Measurements from ENCODE around the gene BMPR1A. TPM values are rescaled to one million over a fixed set of nuclear protein-coding genes. Genes with fewer than 3 reads are reported as not detected.
"Not testable (repeated sequence)": the region's sequence is repeated elsewhere in the genome, so short reads cannot be mapped to it uniquely, and the experiment has no call there.

BMPR1A gene
- total RNA-seq, 1 experiment from 2014 or later: 94.3 TPM

DNA sequence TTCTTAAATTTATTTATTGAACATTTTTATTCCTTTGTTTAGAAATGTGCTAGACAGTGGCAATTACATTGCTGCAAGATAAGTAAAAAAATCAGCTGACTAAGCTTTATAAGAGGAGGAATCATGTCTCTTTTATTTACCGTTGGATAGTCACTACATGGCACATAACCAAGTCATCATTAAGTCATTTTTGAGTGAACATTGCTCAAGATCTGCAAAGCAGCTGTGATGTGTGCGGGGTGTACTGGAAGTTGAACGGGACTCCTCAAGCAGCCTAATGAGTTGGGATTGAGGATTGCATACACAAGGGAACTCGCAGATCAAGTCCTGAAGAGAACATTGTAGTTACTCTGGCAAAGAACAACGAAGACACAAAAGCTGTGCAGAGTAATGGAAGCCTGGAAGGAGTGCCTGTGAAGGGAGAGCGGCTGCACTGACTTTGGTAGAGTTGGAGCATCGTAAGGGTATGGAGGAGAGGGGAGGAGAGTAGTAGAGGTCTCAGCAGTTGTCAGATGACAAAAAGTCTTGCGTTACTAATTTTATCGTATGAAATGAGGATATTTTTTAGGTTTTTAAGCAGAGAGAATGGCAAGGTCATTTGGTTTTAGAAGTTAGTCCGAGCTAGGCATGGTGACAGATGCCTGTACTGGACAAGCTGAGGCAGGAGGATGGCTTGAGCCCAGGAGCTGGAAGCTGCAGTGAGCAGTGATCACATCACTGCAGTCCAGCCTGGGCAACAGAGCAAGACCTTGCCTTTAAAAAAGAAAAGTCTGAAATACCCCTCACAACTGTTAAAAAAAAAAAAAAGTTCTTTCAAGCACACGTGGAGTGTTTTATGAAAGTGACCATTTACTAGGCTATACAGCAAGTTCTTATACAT is 95.1 kb downstream of the BMPR1A start:
- Histone ChIP-seq H3K27me3 (ENCODE audit: control insufficient read depth, insufficient read depth, low read length) (no peaks in the 10 kb centered on the region), H3K9me3 (ENCODE audit: control insufficient read depth, insufficient read depth, low read depth, low read length) (no peaks in the 10 kb centered on the region), H3K4me1 (ENCODE audit: control insufficient read depth, insufficient read depth, low read length) (no peaks in the 10 kb centered on the region), H3K27ac (ENCODE audit: low read length) (no peak overlapping the region), H3K36me3 (ENCODE audit: control insufficient read depth, insufficient read depth, low read length) (no peaks in the 10 kb centered on the region), H3K4me3 (ENCODE audit: low read depth in 2 of 2, low read length in 2 of 2) (no peak overlapping the region)
- in situ Hi-C loops (cut with HindIII; ENCODE audit: low pct_unique_long_range_greater_than_20kb, low sequenced_read_pairs) (no loop called here), intact Hi-C loops (cut with micrococcal nuclease; ENCODE audit: unreplicated experiment) (no loop called here)
- ChIA-PET CTCF (no interaction called here), POLR2A (no interaction called here)
- no peak for TF ChIP-seq TCF7L2 (IDR thresholded peaks at IDR 0.05; ENCODE audit: low read depth, low read length)
- no peak for TF ChIP-seq SIN3A (IDR thresholded peaks at IDR 0.05; ENCODE audit: borderline replicate concordance, insufficient read depth, low read depth, low read length)
- TF ChIP-seq, protein P1, sequence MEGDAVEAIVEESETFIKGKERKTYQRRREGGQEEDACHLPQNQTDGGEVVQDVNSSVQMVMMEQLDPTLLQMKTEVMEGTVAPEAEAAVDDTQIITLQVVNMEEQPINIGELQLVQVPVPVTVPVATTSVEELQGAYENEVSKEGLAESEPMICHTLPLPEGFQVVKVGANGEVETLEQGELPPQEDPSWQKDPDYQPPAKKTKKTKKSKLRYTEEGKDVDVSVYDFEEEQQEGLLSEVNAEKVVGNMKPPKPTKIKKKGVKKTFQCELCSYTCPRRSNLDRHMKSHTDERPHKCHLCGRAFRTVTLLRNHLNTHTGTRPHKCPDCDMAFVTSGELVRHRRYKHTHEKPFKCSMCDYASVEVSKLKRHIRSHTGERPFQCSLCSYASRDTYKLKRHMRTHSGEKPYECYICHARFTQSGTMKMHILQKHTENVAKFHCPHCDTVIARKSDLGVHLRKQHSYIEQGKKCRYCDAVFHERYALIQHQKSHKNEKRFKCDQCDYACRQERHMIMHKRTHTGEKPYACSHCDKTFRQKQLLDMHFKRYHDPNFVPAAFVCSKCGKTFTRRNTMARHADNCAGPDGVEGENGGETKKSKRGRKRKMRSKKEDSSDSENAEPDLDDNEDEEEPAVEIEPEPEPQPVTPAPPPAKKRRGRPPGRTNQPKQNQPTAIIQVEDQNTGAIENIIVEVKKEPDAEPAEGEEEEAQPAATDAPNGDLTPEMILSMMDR (IDR thresholded peaks at IDR 0.05): no peak
- TF ChIP-seq POLR2AphosphoS5 (IDR thresholded peaks at IDR 0.05; ENCODE audit: low read depth, low read length): no peak
- TF ChIP-seq, protein P2, sequence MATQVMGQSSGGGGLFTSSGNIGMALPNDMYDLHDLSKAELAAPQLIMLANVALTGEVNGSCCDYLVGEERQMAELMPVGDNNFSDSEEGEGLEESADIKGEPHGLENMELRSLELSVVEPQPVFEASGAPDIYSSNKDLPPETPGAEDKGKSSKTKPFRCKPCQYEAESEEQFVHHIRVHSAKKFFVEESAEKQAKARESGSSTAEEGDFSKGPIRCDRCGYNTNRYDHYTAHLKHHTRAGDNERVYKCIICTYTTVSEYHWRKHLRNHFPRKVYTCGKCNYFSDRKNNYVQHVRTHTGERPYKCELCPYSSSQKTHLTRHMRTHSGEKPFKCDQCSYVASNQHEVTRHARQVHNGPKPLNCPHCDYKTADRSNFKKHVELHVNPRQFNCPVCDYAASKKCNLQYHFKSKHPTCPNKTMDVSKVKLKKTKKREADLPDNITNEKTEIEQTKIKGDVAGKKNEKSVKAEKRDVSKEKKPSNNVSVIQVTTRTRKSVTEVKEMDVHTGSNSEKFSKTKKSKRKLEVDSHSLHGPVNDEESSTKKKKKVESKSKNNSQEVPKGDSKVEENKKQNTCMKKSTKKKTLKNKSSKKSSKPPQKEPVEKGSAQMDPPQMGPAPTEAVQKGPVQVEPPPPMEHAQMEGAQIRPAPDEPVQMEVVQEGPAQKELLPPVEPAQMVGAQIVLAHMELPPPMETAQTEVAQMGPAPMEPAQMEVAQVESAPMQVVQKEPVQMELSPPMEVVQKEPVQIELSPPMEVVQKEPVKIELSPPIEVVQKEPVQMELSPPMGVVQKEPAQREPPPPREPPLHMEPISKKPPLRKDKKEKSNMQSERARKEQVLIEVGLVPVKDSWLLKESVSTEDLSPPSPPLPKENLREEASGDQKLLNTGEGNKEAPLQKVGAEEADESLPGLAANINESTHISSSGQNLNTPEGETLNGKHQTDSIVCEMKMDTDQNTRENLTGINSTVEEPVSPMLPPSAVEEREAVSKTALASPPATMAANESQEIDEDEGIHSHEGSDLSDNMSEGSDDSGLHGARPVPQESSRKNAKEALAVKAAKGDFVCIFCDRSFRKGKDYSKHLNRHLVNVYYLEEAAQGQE (IDR thresholded peaks at IDR 0.05; ENCODE audit: insufficient read depth in 1 of 2, low read depth in 2 of 2, low read length in 1 of 2): no peak
- DNase-seq (ENCODE audit: low read depth, low spot score): no peak
- ATAC-seq: no peak
- BruUV-seq (replicated peaks): no TSS peak

DNA sequence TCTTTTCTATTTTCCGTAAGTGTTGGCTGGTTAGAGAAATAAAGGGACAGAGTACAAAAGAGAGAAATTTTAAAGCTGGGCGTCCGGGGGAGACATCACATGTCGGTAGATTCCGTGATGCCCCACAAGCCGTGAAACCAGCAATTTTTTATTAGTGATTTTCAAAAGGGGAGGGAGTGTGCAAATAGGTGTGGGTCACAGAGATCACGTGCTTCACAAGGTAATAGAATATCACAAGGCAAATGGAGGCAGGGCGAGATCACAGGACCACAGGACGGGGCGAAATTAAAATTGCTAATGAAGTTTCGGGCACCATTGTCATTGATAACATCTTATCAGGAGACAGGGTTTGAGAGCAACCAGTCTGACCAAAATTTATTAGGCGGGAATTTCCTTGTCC is 97.2 kb downstream of the BMPR1A start:
- intact Hi-C loops (cut with micrococcal nuclease; ENCODE audit: unreplicated experiment); H3K27ac ChIP-seq (ENCODE audit: low read length); CTCF ChIA-PET; ATAC-seq; BruUV-seq (replicated peaks); H3K36me3 ChIP-seq (ENCODE audit: control insufficient read depth, insufficient read depth, low read length); H3K4me3 ChIP-seq (ENCODE audit: low read depth in 2 of 2, low read length in 2 of 2); in situ Hi-C loops (cut with HindIII; ENCODE audit: low pct_unique_long_range_greater_than_20kb, low sequenced_read_pairs); H3K27me3 ChIP-seq (ENCODE audit: control insufficient read depth, insufficient read depth, low read length); H3K9me3 ChIP-seq (ENCODE audit: control insufficient read depth, insufficient read depth, low read depth, low read length); H3K4me1 ChIP-seq (ENCODE audit: control insufficient read depth, insufficient read depth, low read length); POLR2A ChIA-PET; DNase-seq (ENCODE audit: low read depth, low spot score): not testable (repeated sequence)

DNA sequence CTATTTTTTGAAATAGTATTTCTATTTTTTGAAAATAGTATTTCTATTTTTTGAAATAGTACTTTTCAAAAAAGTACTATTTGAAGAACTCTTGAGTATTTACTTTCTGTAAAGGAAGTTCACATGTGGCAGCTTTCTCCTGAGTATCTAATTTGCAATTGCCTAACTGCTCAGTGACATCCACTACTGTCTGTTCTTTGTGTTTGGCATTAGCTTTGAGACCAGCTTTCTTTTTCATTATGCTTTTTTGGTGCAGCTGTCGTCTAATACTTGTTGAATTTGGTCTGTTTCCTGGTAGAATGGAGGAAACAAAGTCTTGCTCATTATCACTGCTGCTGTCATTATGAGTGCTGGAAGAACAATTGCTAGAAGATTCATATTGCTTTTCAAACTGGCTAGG is 99.1 kb downstream of the BMPR1A start:
- in situ Hi-C loops (cut with HindIII; ENCODE audit: low pct_unique_long_range_greater_than_20kb, low sequenced_read_pairs): no loop called here
- intact Hi-C loops (cut with micrococcal nuclease; ENCODE audit: unreplicated experiment): no loop called here
- POLR2A ChIA-PET: no interaction called here
- Histone ChIP-seq H3K9me3 (ENCODE audit: control insufficient read depth, insufficient read depth, low read depth, low read length) (no peaks in the 10 kb centered on the region), H3K27ac (ENCODE audit: low read length) (no peak overlapping the region), H3K27me3 (ENCODE audit: control insufficient read depth, insufficient read depth, low read length) (no peaks in the 10 kb centered on the region), H3K4me1 (ENCODE audit: control insufficient read depth, insufficient read depth, low read length) (no peaks in the 10 kb centered on the region), H3K4me3 (ENCODE audit: low read depth in 2 of 2, low read length in 2 of 2) (no peak overlapping the region), H3K36me3 (ENCODE audit: control insufficient read depth, insufficient read depth, low read length) (no peaks in the 10 kb centered on the region)
- CTCF ChIA-PET: no interaction called here
- ATAC-seq (no peak), DNase-seq (ENCODE audit: low read depth, low spot score) (no peak)
- TF ChIP-seq POLR2AphosphoS5 (IDR thresholded peaks at IDR 0.05; ENCODE audit: low read depth, low read length): no peak
- TF ChIP-seq, protein P2 (IDR thresholded peaks at IDR 0.05; ENCODE audit: insufficient read depth in 1 of 2, low read depth in 2 of 2, low read length in 1 of 2): no peak
- TF ChIP-seq TCF7L2 (IDR thresholded peaks at IDR 0.05; ENCODE audit: low read depth, low read length): no peak
- no peak for TF ChIP-seq SIN3A (IDR thresholded peaks at IDR 0.05; ENCODE audit: borderline replicate concordance, insufficient read depth, low read depth, low read length)
- TF ChIP-seq, protein P1 (IDR thresholded peaks at IDR 0.05): no peak
- BruUV-seq (replicated peaks): no TSS peak

Data from Panc1 (cell line).